SK-N-SH (cell line): ENCODE measurements around the gene CEACAM5.

Experiments
- CTCF ChIP-seq: fragments of 200-600 bp; sonication (generic); IDR thresholded peaks from 2 replicates; pipeline ENCODE4 v1.6.1; 2017; ENCODE audit warnings: antibody characterized with exemption, mild to moderate bottlenecking, moderate library complexity
- EP300 ChIP-seq, 2 experiments: IDR thresholded peaks; 2 replicates each; pipeline versions ENCODE4 v1.4.0 to v1.6.1; 2012; ENCODE audit warnings: borderline replicate concordance in 1 of 2, low read depth in 1 of 2, low read length in 1 of 2
- POLR2AphosphoS5 ChIP-seq: IDR thresholded peaks from 2 replicates; pipeline ENCODE4 v1.6.1; 2012; ENCODE audit warnings: low read depth, low read length
- RCOR1 ChIP-seq: fragments of 150-350 bp; IDR thresholded peaks from 2 replicates; pipeline ENCODE4 v1.6.1; 2017; ENCODE audit warnings: antibody characterized with exemption, low read length
- SMC3 ChIP-seq: IDR thresholded peaks from 2 replicates; pipeline ENCODE4 v1.6.1; 2012; ENCODE audit warnings: low read depth, low read length, improper control_type of control experiment
- USF1 ChIP-seq: IDR thresholded peaks from 2 replicates; pipeline ENCODE4 v1.4.0; 2012; ENCODE audit warnings: low read depth, borderline replicate concordance
- USF2 ChIP-seq: fragments of 150-350 bp; IDR thresholded peaks from 2 replicates; pipeline ENCODE4 v1.6.1; 2017; ENCODE audit warnings: antibody characterized with exemption, low read length, low read depth, borderline replicate concordance
- YY1 ChIP-seq: IDR thresholded peaks from 2 replicates; pipeline ENCODE4 v1.4.0; 2012; ENCODE audit warnings: low read depth, mild to moderate bottlenecking

GRCh38 chr19:41771410-41771809 lies 63.0 kb downstream of the CEACAM5 start:
- TF ChIP-seq POLR2AphosphoS5 (no peak), CTCF (no peak), YY1 (no peak), USF1 (no peak), USF2 (no peak), RCOR1 (no peak), SMC3 (no peak), EP300 (IDR thresholded peaks at IDR 0.05; ENCODE audit: borderline replicate concordance in 1 of 2, low read depth in 1 of 2, low read length in 1 of 2) (no peak)
